Stimulated activated CD4-positive, alpha-beta T cell treated with anti-CD3 and anti-CD28 coated beads, TNF-alpha, amount 100 ng/mL, for 24 hours (primary cell): ENCODE measurements around the gene CDKN2D.
A peak's percentile ranks its signal among the peaks of the same experiment; 100 is the strongest.
"Not testable (repeated sequence)": the region's sequence is repeated elsewhere in the genome, so short reads cannot be mapped to it uniquely, and the experiment has no call there.

Source experiments
- DNase-seq, 3 experiments: peaks; one replicate each; pipeline ENCODE4 v3.0.0-alpha.2; 2020; ENCODE audit warnings: low read depth in 3 of 3

The CDKN2D gene

GRCh38 chr19:10551698-10552301 lies 17.0 kb downstream of the CDKN2D start:
- DNase-seq: peak in 1 of 3 experiments; percentile 39

GRCh38 chr19:10551006-10551405 lies 17.8 kb downstream of the CDKN2D start:
- not testable (repeated sequence) for DNase-seq

GRCh38 chr19:10550336-10550735 lies 18.4 kb downstream of the CDKN2D start:
- no peak for DNase-seq

GRCh38 chr19:10549733-10550132 lies 19.0 kb downstream of the CDKN2D start:
- DNase-seq: no peak

GRCh38 chr19:10548746-10549276 lies 20.0 kb downstream of the CDKN2D start:
- no peak for DNase-seq

- no peak for DNase-seq
These were observed 22.0 kb downstream of the CDKN2D start for GRCh38 chr19:10546817-10547216.

GRCh38 chr19:10544753-10545251 lies 24.0 kb downstream of the CDKN2D start:
- no peak for DNase-seq

GRCh38 chr19:10544242-10544752 lies 24.5 kb downstream of the CDKN2D start:
- no peak for DNase-seq

GRCh38 chr19:10543420-10544241 lies 25.1 kb downstream of the CDKN2D start, which contains the start of gene ATG4D:
Gene ATG4D, plus strand, starts transcription at chr19:10543904. Its CDS starts 187 bp downstream, at chr19:10544091.
- DNase-seq: peak; percentile 55 to 79 (median 62)

GRCh38 chr19:10543059-10543419 lies 25.7 kb downstream of the CDKN2D start:
- DNase-seq: no peak

- not testable (repeated sequence) for DNase-seq
These were observed 29.8 kb downstream of the CDKN2D start for GRCh38 chr19:10539016-10539415.

GRCh38 chr19:10538204-10538983 lies 30.4 kb downstream of the CDKN2D start:
- no peak for DNase-seq

- no peak for DNase-seq
These were observed 31.1 kb downstream of the CDKN2D start for GRCh38 chr19:10537668-10538067.

GRCh38 chr19:10535613-10536012 lies 33.2 kb downstream of the CDKN2D start:
- DNase-seq: no peak

GRCh38 chr19:10533646-10534386 lies 35.0 kb downstream of the CDKN2D start:
- DNase-seq: no peak

- no peak for DNase-seq
These were observed 36.3 kb downstream of the CDKN2D start for GRCh38 chr19:10532457-10532856.

- not testable (repeated sequence) for DNase-seq
These were observed 41.9 kb downstream of the CDKN2D start for GRCh38 chr19:10526887-10527286.

GRCh38 chr19:10525636-10526035 lies 43.1 kb downstream of the CDKN2D start:
- DNase-seq: no peak

- no peak for DNase-seq
These were observed 45.6 kb downstream of the CDKN2D start for GRCh38 chr19:10523135-10523636.

GRCh38 chr19:10521461-10522171 lies 47.2 kb downstream of the CDKN2D start:
- no peak for DNase-seq
